ENCODE data around the gene ZMIZ1.

ZMIZ1 gene

GRCh38 chr10:79254333-79255006 lies 185.7 kb downstream of the ZMIZ1 start:
- no peak for DNase-seq

GRCh38 chr10:79255007-79255507 lies 186.3 kb downstream of the ZMIZ1 start:
- DNase-seq: no peak

- no peak for DNase-seq
These were observed 187.6 kb downstream of the ZMIZ1 start for GRCh38 chr10:79256264-79256806.

- DNase-seq: no peak
These were observed 190.1 kb downstream of the ZMIZ1 start for GRCh38 chr10:79258894-79259293.

GRCh38 chr10:79259834-79260233 lies 191.1 kb downstream of the ZMIZ1 start:
- DNase-seq: no peak

GRCh38 chr10:79260811-79261740 lies 192.3 kb downstream of the ZMIZ1 start:
- no peak for DNase-seq

GRCh38 chr10:79262131-79262530 lies 193.4 kb downstream of the ZMIZ1 start:
- no peak for DNase-seq

- no peak for DNase-seq
These were observed 194.4 kb downstream of the ZMIZ1 start for GRCh38 chr10:79262959-79263746.

- no peak for DNase-seq
These were observed 195.2 kb downstream of the ZMIZ1 start for GRCh38 chr10:79263939-79264338.

- DNase-seq: no peak
These were observed 196.2 kb downstream of the ZMIZ1 start for GRCh38 chr10:79264942-79265341.

GRCh38 chr10:79266084-79266483 lies 197.3 kb downstream of the ZMIZ1 start:
- DNase-seq: no peak

GRCh38 chr10:79266543-79267312 lies 198.0 kb downstream of the ZMIZ1 start:
- DNase-seq: no peak

- DNase-seq: no peak
These were observed 198.7 kb downstream of the ZMIZ1 start for GRCh38 chr10:79267499-79267898.

- no peak for DNase-seq
These were observed 199.4 kb downstream of the ZMIZ1 start for GRCh38 chr10:79268161-79268601.

- DNase-seq: no peak
These were observed 200.0 kb downstream of the ZMIZ1 start for GRCh38 chr10:79268742-79269141.

- no peak for DNase-seq
These were observed 200.7 kb downstream of the ZMIZ1 start for GRCh38 chr10:79269443-79269842.

GRCh38 chr10:79269969-79270368 lies 201.2 kb downstream of the ZMIZ1 start:
- DNase-seq: no peak

GRCh38 chr10:79270466-79271246 lies 201.9 kb downstream of the ZMIZ1 start:
- DNase-seq: no peak

GRCh38 chr10:79272353-79272752 lies 203.6 kb downstream of the ZMIZ1 start:
- no peak for DNase-seq

- no peak for DNase-seq
These were observed 204.8 kb downstream of the ZMIZ1 start for GRCh38 chr10:79273604-79274003.
